ENCODE results near the gene LRRC1. TPM values are rescaled to one million over a fixed set of nuclear protein-coding genes. Genes with fewer than 3 reads are reported as not detected.
A peak's percentile ranks its signal among the peaks of the same experiment; 100 is the strongest.
"Not testable (repeated sequence)": the region's sequence is repeated elsewhere in the genome, so short reads cannot be mapped to it uniquely, and the experiment has no call there.

The LRRC1 gene
- total RNA-seq, 2 experiments from 2014 or later, result 1.5 to 2.6 TPM

- Mint-ChIP-seq H3K4me3 (no peak overlapping the region), H3K4me1 (peaks cover 21% of the 10 kb centered on the region), H3K36me3 (no peaks in the 10 kb centered on the region), H3K27ac (no peak overlapping the region), H3K9me3 (no peaks in the 10 kb centered on the region), H3K27me3 (peaks cover 24% of the 10 kb centered on the region)
- DNase-seq, result no peak
These were observed 2.5 kb downstream of the LRRC1 start for GRCh38 chr6:53797304-53797703.

DNA sequence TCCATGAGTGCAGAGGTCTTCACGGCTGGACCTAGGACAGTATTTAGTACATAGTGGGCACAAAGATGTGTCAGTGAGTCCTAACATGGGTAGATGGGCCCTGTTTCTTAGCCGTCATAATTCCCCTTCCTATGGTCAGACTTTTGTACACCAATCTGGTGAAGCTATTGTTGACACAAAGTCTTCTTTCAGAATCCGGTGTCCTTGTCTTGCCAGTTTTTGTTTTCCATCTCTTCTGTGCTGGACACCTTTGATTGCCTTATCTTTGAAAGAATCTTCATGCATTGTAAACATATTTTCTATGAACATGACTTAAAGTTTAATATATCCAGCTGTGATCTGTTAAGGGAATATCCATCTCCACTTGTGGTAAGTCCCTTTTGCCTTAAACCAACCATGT, 4.5 kb downstream of the LRRC1 start:
- Mint-ChIP-seq H3K9me3 (no peaks in the 10 kb centered on the region), H3K4me1 (peaks cover 13% of the 10 kb centered on the region), H3K27ac (no peak overlapping the region), H3K4me3 (no peak overlapping the region), H3K27me3 (peaks cover 9% of the 10 kb centered on the region), H3K36me3 (peaks cover 2% of the 10 kb centered on the region)
- DNase-seq, result no peak

DNA sequence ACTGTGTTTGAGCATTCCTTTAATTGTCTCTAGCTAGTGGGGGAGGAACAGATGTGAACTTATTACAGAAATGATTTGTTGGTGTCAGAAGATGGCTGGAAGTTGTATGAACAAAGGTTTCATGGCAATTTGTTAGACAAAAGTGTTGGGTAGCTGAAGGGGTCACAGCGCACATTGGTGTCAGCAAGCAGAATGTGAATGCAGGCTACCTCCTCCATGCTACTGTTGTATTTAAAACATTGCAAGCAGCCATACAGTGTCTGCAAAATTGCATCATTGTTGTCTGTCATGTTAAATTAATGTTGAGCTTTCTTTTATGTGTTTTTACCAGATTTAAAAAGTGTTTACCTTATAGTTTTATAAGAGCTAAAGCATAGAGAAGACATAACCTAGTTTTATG, 6.2 kb downstream of the LRRC1 start:
- Mint-ChIP-seq H3K27ac (no peak overlapping the region), H3K27me3 (peaks cover 8% of the 10 kb centered on the region), H3K4me3 (no peak overlapping the region), H3K4me1 (peaks cover 9% of the 10 kb centered on the region), H3K9me3 (no peaks in the 10 kb centered on the region), H3K36me3 (peaks cover 2% of the 10 kb centered on the region)
- DNase-seq, result no peak

DNA sequence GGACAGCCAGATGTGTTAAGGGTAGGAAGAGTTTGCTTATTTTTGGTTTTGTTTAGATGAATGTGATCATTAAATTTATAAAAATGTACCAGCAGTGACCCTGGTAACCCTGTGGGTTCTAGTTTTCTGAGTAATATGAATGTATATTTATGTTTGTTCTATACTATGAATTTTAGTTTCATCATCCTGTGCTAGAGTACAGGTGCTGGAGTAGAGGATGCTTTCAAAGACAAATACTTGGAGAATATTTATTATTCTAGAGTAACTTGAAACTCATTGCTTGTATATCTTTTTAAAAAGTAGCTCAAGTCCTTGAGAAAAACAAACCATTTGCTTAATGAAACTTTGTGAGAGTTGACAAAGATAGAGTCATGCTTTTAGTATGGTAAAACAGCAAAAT, 7.8 kb downstream of the LRRC1 start:
- Mint-ChIP-seq H3K4me3 (no peak overlapping the region), H3K27me3 (no peaks in the 10 kb centered on the region), H3K4me1 (no peaks in the 10 kb centered on the region), H3K27ac (no peak overlapping the region), H3K9me3 (no peaks in the 10 kb centered on the region), H3K36me3 (peaks cover 2% of the 10 kb centered on the region)
- no peak for DNase-seq

DNA sequence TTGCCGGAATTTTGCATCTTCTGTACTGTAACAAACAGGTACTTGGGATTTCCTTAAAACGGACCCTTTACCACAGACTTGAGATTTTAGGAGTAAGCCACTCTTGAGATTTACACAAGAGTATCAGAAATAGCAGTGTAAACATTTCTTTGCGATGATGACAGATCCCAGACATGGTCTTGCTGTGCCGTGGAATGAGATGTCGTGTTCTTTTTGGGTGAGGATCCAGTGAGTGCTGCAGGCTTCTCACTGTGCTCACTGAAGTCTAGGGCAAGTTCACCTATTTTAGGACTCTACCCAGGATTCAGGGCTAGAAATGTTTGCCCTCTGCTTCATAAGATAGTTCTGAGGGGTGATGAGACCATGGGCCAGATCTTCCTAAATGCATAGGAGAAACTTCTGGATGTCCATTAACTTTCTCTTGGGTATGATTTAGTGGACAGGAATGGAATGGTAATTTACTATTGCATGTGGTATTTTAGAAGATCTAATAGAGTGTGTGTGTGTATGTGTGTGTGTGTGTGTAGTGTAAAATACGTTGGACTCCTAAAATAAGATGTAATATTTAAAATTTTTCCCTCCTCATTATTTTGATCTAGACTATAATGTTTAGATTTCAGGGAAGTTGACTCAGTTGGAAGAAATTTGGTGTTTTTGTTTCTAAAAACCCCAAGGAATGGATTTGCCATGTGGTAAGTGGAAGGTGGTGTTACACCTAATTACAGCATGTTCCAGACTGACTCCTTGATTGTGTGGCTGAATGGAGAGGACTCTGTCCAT, 8.5 kb downstream of the LRRC1 start:
- peaks cover 2% of the 10 kb centered on the region for H3K36me3 Mint-ChIP-seq

GRCh38 chr6:53805016-53805415, 10.2 kb downstream of the LRRC1 start:
- H3K4me1 Mint-ChIP-seq, result no peaks in the 10 kb centered on the region
- no peak overlapping the region for H3K4me3 Mint-ChIP-seq
- H3K27me3 Mint-ChIP-seq, result no peaks in the 10 kb centered on the region
- H3K9me3 Mint-ChIP-seq, result no peaks in the 10 kb centered on the region
- H3K27ac Mint-ChIP-seq, result no peak overlapping the region
- H3K36me3 Mint-ChIP-seq, result peaks cover 2% of the 10 kb centered on the region
- no peak for DNase-seq

More for the DNA sequence above, 8.5 kb downstream of the LRRC1 start:
- no peaks in the 10 kb centered on the region for H3K27me3 Mint-ChIP-seq
- no peak for DNase-seq
- no peak overlapping the region for H3K4me3 Mint-ChIP-seq
- no peaks in the 10 kb centered on the region for H3K9me3 Mint-ChIP-seq
- H3K4me1 Mint-ChIP-seq, result no peaks in the 10 kb centered on the region
- no peak overlapping the region for H3K27ac Mint-ChIP-seq

DNA sequence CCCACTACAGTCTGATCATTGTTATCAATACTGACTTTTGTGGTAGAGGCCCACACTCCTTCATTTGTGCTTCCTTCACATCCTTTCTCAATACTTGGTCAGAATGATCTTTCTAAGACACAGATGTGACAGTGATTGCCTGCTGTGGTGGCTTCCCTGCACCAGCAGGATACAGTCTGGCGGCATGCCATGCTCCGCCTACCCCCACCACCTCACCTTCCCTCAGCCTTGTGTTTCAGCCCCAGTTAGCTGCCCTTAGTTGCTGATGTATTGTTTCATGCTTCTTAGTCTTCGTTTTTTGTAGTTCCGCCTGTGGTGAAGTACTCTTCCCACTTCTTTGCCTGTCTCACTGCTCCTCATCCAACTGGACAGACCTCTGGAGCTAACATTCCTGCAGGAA, 10.9 kb downstream of the LRRC1 start:
- Mint-ChIP-seq H3K27me3 (no peaks in the 10 kb centered on the region), H3K9me3 (no peaks in the 10 kb centered on the region), H3K4me1 (no peaks in the 10 kb centered on the region), H3K27ac (no peak overlapping the region), H3K4me3 (no peak overlapping the region), H3K36me3 (peaks cover 2% of the 10 kb centered on the region)
- DNase-seq, result peak; percentile 3

DNA sequence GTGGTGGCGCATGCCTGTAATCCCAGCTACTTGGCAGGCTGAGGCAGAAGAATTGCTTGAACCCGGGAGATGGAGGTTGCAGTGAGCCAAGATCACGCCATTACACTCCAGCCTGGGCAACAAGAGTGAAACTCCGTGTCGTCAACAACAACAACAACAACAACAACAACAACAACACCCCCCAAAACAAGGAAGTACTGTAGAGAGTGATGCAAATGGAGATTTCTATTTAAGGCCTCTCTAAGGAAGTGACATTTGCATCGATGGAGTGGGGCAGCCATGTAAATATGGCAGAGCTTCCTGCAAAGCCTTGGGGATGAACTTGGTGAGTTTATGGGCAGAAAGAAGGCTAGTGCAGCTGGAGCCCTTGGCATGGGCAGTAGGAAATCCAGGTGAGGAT, 12.8 kb downstream of the LRRC1 start:
- not testable (repeated sequence) for H3K36me3 Mint-ChIP-seq, H3K27me3 Mint-ChIP-seq, H3K9me3 Mint-ChIP-seq, DNase-seq, H3K4me1 Mint-ChIP-seq, H3K4me3 Mint-ChIP-seq, H3K27ac Mint-ChIP-seq

DNA sequence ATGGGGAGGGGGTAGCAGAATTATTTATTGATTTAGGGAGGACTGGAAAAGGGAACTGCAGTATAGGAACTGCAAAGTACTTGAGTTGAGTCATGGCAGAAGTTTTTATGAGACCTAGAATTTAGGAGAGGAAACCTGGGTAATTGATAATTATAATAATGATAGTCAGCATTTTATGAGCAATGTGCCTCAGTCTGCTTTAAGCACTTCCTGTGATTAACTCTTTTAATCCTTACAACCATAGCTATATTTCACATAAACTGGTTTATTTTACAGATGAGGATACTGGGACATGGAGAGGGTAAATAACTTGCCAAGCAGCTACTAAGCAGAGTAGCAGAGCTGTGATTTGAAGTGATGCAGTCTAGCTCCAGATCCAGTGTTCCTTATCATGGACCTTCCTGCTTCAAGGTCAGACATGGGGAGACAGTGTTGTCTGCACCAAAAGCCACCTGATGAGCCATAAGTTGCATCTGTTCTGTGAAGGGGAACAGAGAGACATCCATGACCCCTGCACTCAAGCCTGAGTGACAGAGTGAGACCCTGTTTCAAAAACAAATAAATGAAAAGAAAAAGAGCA, 13.6 kb downstream of the LRRC1 start:
- H3K27me3 Mint-ChIP-seq, result no peaks in the 10 kb centered on the region
- no peak overlapping the region for H3K27ac Mint-ChIP-seq
- no peaks in the 10 kb centered on the region for H3K9me3 Mint-ChIP-seq
- no peaks in the 10 kb centered on the region for H3K4me1 Mint-ChIP-seq
- peaks cover 1% of the 10 kb centered on the region for H3K36me3 Mint-ChIP-seq
- H3K4me3 Mint-ChIP-seq, result no peak overlapping the region
- DNase-seq, result no peak

GRCh38 chr6:53809691-53810090, 14.9 kb downstream of the LRRC1 start:
- DNase-seq, result no peak
- Mint-ChIP-seq H3K4me1 (no peaks in the 10 kb centered on the region), H3K4me3 (no peak overlapping the region), H3K27ac (no peak overlapping the region), H3K27me3 (no peaks in the 10 kb centered on the region), H3K36me3 (peaks cover 1% of the 10 kb centered on the region), H3K9me3 (no peaks in the 10 kb centered on the region)

DNA sequence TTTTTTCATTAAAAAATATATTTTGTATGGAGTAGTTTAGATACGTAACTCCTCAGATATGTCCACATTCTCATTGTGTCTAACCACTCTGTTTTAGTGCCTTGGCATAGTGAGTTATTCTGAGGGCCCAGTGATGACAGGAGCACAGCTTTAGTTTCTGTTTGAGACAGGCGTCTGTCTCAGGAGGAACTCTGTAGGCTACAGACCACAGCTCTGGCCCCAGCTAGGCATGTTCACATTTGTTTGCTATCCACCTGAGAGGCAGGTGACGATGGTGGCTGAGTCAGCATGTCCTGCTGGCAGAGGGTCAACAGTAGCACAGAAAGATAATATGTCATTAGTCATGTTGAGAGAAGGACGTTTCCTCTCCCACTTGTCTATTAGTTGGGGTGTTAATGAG, 16.3 kb downstream of the LRRC1 start:
- Mint-ChIP-seq H3K27me3 (no peaks in the 10 kb centered on the region), H3K27ac (no peak overlapping the region), H3K4me3 (no peak overlapping the region), H3K4me1 (no peaks in the 10 kb centered on the region), H3K9me3 (no peaks in the 10 kb centered on the region), H3K36me3 (peaks cover 1% of the 10 kb centered on the region)
- DNase-seq, result no peak

DNA sequence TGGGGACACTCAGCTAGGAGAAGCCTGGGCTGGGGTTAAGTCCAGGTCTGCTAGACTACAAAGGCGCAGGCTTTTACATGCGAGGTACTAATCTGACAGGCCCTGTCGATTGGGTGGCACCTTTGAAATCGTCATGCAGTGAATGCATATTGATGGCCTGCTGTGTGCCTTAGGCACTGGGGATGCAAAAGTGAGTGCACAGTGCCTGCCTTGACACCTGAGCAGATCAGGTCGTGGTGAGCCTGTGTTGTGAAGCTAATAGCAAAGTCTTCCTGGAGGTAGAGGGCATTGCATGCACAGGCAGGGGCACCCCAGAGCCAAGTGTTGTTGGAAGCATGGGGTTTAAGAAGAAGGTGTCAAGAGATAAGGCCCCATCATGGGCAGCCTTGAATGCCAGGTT, 16.9 kb downstream of the LRRC1 start:
- peaks cover 1% of the 10 kb centered on the region for H3K36me3 Mint-ChIP-seq

DNA sequence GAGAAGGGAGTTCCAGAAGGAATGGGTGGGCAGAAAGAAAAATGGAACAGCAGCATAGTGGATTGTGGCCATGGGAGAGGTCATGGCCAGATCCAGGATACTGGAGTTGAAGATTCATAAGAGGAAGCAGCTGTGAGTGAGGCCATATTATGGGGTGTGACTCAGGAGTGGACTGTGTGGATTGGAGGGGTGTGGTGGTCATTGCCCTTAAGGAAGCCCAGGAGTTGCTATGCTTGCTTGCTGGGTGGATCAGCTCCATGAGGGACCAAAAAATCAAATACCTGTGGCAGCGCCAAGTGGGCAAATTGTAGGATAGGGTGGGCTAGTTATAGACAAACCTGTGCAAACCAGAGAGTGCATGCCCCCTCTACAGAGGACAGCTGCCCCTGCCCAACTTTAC, 18.3 kb downstream of the LRRC1 start:
- no peak overlapping the region for H3K27ac Mint-ChIP-seq
- no peaks in the 10 kb centered on the region for H3K27me3 Mint-ChIP-seq
- DNase-seq, result no peak
- no peaks in the 10 kb centered on the region for H3K4me1 Mint-ChIP-seq
- no peak overlapping the region for H3K4me3 Mint-ChIP-seq
- peaks cover 1% of the 10 kb centered on the region for H3K36me3 Mint-ChIP-seq
- H3K9me3 Mint-ChIP-seq, result no peaks in the 10 kb centered on the region

More for the DNA sequence above, 16.9 kb downstream of the LRRC1 start:
- no peaks in the 10 kb centered on the region for H3K4me1 Mint-ChIP-seq
- H3K27me3 Mint-ChIP-seq, result no peaks in the 10 kb centered on the region
- H3K27ac Mint-ChIP-seq, result no peak overlapping the region
- no peak overlapping the region for H3K4me3 Mint-ChIP-seq
- H3K9me3 Mint-ChIP-seq, result no peaks in the 10 kb centered on the region
- DNase-seq, result no peak

DNA sequence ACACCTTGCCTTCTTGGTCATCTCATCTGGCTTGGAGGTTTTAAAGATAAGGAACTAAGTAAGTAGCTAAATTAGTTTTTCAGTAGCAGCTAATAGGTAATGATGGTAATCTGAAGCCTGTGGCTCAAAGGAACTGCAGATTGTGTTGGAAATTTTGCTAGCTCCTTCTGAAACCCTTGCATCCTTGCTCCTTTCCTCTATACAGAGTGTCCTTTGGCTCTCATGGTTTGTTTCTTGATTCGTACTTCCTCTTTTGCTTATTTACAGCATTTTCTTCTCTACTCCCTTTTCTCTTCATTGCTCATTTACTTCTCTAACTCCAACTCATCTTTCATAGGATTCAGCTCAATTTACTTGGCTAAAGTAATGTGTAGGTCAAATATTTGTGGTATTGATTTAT, 19.0 kb downstream of the LRRC1 start:
- Mint-ChIP-seq H3K27ac (no peak overlapping the region), H3K4me3 (no peak overlapping the region), H3K27me3 (no peaks in the 10 kb centered on the region), H3K36me3 (peaks cover 1% of the 10 kb centered on the region), H3K9me3 (no peaks in the 10 kb centered on the region), H3K4me1 (peaks cover 1% of the 10 kb centered on the region)
- DNase-seq, result no peak

- Mint-ChIP-seq H3K36me3 (peaks cover 1% of the 10 kb centered on the region), H3K9me3 (no peaks in the 10 kb centered on the region), H3K27me3 (no peaks in the 10 kb centered on the region), H3K4me3 (no peak overlapping the region), H3K4me1 (peaks cover 5% of the 10 kb centered on the region), H3K27ac (no peak overlapping the region)
- no peak for DNase-seq
These were observed 19.5 kb downstream of the LRRC1 start for GRCh38 chr6:53814353-53814752.

All from activated naive CD8-positive, alpha-beta T cell treated with anti-CD3 and anti-CD28 coated beads for 36 hours (primary cell).